ENCODE results near the gene CCDC150.

DNA sequence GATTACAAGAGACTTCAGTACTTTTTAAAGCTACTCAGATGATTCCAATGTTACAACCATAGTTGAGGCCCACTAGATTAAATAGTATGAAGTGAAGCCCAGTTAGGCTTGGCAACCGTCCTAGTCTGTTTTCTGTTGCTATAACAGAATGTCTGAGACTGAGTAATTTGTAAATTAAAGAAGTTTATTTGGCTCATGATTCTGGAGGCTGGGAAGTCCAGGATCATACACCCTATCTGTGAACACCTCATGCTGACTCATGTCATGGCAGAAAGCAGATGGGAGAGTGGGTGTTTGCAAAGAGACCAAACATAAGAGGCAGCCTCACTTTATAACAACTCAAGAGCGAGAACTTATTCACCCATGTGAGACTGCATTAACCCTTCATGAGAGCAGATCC is 63.1 kb downstream of the CCDC150 start:
- TF ChIP-seq, protein P1, sequence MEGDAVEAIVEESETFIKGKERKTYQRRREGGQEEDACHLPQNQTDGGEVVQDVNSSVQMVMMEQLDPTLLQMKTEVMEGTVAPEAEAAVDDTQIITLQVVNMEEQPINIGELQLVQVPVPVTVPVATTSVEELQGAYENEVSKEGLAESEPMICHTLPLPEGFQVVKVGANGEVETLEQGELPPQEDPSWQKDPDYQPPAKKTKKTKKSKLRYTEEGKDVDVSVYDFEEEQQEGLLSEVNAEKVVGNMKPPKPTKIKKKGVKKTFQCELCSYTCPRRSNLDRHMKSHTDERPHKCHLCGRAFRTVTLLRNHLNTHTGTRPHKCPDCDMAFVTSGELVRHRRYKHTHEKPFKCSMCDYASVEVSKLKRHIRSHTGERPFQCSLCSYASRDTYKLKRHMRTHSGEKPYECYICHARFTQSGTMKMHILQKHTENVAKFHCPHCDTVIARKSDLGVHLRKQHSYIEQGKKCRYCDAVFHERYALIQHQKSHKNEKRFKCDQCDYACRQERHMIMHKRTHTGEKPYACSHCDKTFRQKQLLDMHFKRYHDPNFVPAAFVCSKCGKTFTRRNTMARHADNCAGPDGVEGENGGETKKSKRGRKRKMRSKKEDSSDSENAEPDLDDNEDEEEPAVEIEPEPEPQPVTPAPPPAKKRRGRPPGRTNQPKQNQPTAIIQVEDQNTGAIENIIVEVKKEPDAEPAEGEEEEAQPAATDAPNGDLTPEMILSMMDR (IDR thresholded peaks at IDR 0.05; ENCODE audit: insufficient read depth, low read length) = no peak
- no peak for TF ChIP-seq POLR2AphosphoS5 (IDR thresholded peaks at IDR 0.05; ENCODE audit: low read depth)
- no peak for TF ChIP-seq GABPA (IDR thresholded peaks at IDR 0.05; ENCODE audit: low read depth)

All from HL-60 (cell line).